Kasumi-1 (cell line): ENCODE data around the gene PHF14.

Source experiments
- DNase-seq, 2 experiments: peaks; one replicate each; lab custom pipeline; 2025; lab: John Stamatoyannopoulos, UW

PHF14 gene

GRCh38 chr7:11172835-11173234 is 199.2 kb downstream of the PHF14 start:
- DNase-seq: no peak

GRCh38 chr7:11175371-11175770 is 201.7 kb downstream of the PHF14 start:
- no peak for DNase-seq

GRCh38 chr7:11175887-11176286 is 202.2 kb downstream of the PHF14 start:
- DNase-seq: no peak

- no peak for DNase-seq
Measured at GRCh38 chr7:11176985-11177555, 203.4 kb downstream of the PHF14 start.

- DNase-seq: no peak
Measured at GRCh38 chr7:11177793-11178192, 204.1 kb downstream of the PHF14 start.

- DNase-seq: no peak
Measured at GRCh38 chr7:11181590-11181989, 207.9 kb downstream of the PHF14 start.

GRCh38 chr7:11182736-11183135 is 209.1 kb downstream of the PHF14 start:
- DNase-seq: no peak

- no peak for DNase-seq
Measured at GRCh38 chr7:11185179-11185815, 211.6 kb downstream of the PHF14 start.

- no peak for DNase-seq
Measured at GRCh38 chr7:11188529-11189310, 215.0 kb downstream of the PHF14 start.

GRCh38 chr7:11191081-11191480 is 217.4 kb downstream of the PHF14 start:
- DNase-seq: no peak

GRCh38 chr7:11191574-11192220 is 218.0 kb downstream of the PHF14 start:
- DNase-seq: no peak

GRCh38 chr7:11192506-11192905 is 218.8 kb downstream of the PHF14 start:
- DNase-seq: no peak

- no peak for DNase-seq
Measured at GRCh38 chr7:11193131-11193867, 219.6 kb downstream of the PHF14 start.

GRCh38 chr7:11193888-11194287 is 220.2 kb downstream of the PHF14 start:
- DNase-seq: no peak

- no peak for DNase-seq
Measured at GRCh38 chr7:11194492-11194891, 220.8 kb downstream of the PHF14 start.

GRCh38 chr7:11195502-11195901 is 221.8 kb downstream of the PHF14 start:
- DNase-seq: no peak

- DNase-seq: no peak
Measured at GRCh38 chr7:11196143-11196542, 222.5 kb downstream of the PHF14 start.

GRCh38 chr7:11203224-11203623 is 229.6 kb downstream of the PHF14 start:
- DNase-seq: no peak

- no peak for DNase-seq
Measured at GRCh38 chr7:11203683-11204082, 230.0 kb downstream of the PHF14 start.

- DNase-seq: no peak
Measured at GRCh38 chr7:11206177-11206899, 232.7 kb downstream of the PHF14 start.

GRCh38 chr7:11207565-11207964 is 233.9 kb downstream of the PHF14 start:
- DNase-seq: no peak
